Endometrial microvascular endothelial cells (primary cell): ENCODE data around the gene CCNC. TPM values are rescaled to one million over a fixed set of nuclear protein-coding genes. Genes with fewer than 3 reads are reported as not detected.
"Not testable (repeated sequence)": the region's sequence is repeated elsewhere in the genome, so short reads cannot be mapped to it uniquely, and the experiment has no call there.

Experiments used
- in situ Hi-C: cut with HindIII; loops from 2 replicates; pipeline ENCODE4 v1.10.0; 2017; ENCODE audit warnings: low sequenced_read_pairs, low pct_unique_long_range_greater_than_20kb; ENCODE audit errors: inconsistent ontology term
- total RNA-seq: library from RNA; depleted of rRNA; stranded (reverse); fragments of >200 nt; gene quantifications from one replicate; pipeline ENCODE4 v1.2.3, GENCODE V29; 2015; ENCODE audit errors: inconsistent ontology term

Gene CCNC
- total RNA-seq, 1 donor from 2014 or later = 90.8 TPM

DNA sequence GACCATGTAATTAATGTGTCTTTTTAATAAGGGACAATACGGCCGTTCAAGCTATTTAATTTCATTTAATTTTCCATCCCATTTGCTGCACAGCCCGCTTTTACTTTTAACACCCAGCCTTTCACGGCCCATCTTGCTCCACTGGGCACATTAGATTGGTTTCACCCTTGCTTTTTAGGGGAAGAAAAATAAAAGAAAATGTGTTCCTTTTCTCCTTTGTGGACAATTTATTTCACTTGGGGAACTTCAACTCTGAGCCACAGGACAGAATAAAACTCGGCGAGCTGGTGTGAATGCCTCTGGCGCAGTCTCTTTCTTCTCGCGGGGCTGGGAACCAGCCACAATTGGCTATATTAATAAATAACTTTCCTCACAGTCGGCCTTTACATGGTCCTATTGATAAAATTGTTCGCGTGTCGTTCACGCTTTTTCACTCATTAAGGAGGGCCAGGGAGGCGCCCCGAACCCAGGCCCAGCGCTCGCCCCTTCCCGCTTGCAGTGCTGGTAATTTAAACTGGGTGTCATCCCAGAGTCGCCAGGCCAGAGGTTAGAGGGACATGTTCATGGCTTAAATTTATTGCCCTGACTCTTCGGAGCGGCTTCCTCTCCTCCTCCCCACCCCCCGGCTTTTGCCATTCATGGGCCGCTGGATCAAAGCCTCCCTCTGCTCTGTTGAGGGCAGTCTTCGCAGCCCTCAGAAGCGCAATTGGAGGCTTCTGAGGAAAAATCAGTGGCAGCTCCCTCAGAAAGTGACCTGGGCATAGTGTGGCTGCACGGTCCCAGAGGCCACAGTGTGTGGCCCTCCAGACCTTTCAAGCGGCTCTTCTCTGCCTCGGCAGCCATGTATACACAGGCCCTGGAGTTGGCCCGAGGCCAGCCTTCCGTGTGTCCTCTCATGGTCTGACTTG lies 36.0 kb upstream of the CCNC start:
- in situ Hi-C loops = no loop called here

DNA sequence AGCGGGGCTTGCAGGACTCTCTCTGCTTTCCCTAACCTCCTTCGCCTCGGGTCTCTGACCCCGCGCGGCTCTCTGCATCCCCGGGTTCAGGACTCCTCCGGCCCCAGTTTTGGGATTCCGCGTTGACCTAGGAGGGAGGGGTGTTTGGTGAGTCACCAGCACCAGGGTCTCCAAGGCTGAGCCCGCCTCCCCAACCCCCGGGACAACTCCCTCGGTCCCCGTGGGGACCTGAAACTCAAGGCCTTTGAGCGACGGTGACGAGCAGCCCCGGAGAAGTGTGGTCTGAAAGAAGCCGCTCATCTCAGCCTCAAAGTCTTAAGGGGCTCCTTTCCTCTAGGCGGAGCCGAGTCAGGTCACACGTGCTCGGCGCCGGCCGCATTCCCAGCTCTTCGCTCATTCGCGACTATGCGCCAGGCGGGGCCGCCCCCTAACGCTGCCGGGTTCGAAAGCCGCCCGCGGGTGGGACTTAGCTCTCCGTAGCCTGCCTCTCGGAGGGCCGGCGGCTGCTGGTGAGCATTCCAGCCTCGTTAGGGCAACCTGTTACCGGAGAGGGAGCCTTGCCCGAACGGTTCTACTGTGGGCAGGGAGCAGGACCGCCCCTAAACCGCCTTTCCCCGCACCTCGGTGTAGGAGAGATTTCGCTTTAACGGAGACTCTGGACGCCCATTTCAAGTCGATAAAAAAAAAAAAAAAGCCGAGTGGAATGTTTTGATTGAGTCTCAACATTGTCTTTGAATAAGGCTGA lies 35.1 kb upstream of the CCNC start:
- in situ Hi-C loops = no loop called here

- in situ Hi-C loops = no loop called here
Measured at GRCh38 chr6:99602520-99603420, 34.3 kb upstream of the CCNC start.

DNA sequence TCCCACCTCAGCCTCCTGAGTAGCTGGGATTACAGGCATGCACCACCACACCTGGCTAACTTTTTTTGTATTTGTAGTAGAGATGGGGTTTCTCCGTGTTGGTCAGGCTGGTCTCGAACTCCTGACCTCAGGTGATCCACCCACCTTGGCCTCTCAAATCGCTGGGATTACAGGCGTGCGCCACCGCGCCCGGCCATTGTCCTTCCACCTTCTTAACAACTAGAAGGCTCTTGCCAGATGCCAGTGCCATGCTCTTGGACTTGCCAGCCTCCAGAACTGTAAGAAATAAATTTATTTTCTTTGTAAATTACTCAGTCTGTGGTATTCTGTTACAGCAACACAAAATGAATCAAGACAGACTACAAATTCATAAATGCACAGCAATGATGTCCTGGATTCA lies 26.2 kb upstream of the CCNC start:
- in situ Hi-C loops = not testable (repeated sequence)

GRCh38 chr6:99592900-99593299 lies 24.4 kb upstream of the CCNC start:
- in situ Hi-C loops = no loop called here

DNA sequence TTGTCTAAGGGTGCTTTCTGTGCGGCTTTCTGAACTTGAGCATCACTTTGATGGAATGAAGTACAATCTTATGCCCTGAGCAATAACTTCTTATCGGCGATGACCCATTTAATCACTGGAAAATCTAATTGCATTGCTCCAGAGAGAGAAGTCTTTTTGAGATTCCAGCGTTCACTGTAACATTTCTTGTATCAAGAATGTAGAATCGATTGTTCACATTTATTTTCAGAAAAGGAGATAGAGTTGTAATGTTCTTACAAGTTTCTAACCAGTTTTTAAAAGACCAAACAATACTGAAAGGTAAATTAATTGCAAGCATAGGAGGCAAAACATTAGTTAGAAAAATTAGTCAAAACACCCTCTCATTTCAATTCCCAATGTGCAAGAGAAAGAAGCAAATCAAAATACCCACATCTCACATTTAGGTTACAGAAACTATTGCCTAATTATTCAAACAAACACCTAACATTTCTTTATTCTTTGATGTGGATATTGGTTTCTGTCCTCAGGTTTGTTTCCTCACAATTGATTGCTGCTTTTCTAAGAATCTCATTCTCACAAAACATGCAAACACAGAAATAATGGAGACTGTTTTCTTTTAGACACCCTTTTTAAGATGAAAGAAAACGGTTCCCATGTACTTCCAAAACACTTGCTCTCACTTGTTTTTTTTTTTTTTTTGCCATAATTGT lies 23.4 kb upstream of the CCNC start:
- in situ Hi-C loops = no loop called here

- in situ Hi-C loops = no loop called here
Measured at GRCh38 chr6:99590728-99591672, 22.5 kb upstream of the CCNC start.

DNA sequence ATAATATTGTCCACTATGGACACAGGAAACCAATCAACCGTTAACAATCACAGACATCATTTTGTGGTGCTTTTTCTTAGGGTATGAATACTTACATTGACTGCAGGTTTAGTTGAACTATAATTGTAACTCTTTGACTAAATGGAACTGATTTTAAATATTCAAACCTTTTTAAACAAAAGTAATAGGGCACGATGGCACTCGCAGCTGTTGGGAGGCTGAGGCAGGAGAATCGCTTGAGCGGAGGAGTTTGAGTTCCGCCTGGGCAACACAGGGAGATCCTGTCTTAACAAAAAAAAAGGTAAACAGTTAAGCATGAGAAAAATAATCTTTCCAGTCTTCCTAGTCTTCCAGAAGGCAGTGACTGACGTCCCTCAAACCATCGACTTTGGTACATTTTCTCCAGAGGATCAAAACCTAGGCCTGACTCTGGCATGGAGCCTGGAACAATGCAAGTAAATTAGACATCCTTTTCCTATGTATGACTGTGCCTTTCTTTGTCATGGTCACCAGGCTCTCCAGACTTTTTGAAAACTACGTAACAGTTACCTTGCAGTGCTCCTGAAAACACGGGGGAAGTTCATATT lies 21.5 kb upstream of the CCNC start:
- in situ Hi-C loops = no loop called here

- in situ Hi-C loops = no loop called here
Measured at GRCh38 chr6:99589290-99589672, 20.8 kb upstream of the CCNC start.

DNA sequence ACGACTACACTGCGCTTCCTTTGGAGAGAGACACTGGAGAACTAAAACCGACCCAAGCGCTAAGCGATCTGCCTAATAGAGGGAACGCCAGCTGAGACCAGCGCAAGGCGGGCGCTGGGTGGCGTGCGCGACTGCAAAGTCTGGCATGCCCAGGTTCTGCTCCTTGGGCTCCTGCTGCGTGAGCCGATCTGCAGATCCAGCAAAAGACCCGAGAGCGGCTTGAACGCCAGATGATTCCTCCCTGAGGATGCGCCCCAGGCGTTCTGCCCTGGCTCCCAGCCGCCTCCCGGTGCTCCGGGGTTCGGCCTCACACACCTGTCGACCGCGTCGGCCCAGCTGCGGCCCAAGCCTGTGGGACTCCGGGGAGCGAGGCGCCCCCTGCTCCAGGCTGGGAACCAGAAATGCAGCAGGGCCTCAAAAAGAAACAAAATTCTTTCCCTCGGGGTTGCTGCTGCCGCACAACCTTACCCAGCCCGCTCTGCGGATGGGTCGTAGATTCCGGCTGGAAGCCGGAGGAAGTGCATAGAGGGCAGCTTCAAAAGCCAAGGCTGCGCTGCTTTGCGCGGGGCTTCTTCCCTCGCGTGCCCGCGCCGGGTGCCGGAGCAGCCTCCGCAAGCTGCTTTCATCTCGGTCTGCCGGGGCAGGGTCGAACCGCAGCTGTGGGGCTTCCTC lies 20.3 kb upstream of the CCNC start:
- in situ Hi-C loops = no loop called here

- in situ Hi-C loops = no loop called here
Measured at GRCh38 chr6:99587792-99588191, 19.3 kb upstream of the CCNC start.

DNA sequence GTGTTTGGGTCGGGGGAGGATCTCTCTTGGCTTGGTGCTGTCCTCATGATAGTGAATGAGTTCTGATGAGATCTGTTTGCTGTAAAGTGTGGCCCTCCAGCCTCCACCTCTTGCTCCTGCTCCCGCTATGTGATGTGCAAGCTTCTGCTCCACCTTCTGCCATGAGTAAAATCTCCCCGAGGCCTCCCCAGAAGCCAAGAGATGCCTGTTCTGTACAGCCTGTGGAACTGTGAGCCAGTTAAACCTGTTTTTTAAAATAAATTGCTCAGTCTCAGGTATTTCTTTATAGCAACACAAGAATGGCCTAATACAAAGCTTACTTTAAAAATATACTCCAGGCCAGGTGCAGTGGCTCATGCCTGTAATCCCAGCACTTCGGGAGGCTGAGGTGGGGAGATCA lies 11.3 kb upstream of the CCNC start:
- in situ Hi-C loops = no loop called here

- in situ Hi-C loops = no loop called here
Measured at GRCh38 chr6:99575544-99576227, 7.2 kb upstream of the CCNC start.

DNA sequence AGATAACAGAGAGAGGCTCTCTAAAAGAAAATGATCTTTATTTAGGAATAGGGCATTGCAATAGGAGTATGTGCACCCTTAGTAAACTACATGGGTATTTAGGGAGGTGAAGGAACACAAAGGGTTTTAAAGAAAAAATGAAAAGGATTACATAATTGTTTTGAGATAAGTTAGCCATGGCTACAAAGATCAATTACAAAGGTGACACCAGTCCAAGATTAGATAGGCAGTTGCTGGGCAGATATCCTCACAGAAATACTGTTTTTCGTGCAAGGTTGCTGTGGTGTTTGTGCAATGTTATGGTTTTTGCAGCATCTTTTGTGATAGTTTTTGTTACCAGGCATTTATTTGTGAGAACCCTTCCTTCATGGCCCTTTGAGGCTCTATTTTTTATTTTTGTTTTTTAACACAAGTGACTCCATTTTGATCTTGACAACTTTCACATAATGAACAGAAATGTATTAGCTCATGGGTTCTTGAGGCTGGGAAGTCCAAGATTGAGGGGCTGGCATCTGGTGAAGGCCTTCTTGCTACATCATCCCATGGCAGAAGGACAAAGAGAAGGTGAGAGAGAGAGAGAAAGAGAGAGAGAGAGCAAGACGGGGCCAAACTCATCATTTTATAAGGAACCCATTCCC lies 5.6 kb upstream of the CCNC start:
- in situ Hi-C loops = no loop called here

DNA sequence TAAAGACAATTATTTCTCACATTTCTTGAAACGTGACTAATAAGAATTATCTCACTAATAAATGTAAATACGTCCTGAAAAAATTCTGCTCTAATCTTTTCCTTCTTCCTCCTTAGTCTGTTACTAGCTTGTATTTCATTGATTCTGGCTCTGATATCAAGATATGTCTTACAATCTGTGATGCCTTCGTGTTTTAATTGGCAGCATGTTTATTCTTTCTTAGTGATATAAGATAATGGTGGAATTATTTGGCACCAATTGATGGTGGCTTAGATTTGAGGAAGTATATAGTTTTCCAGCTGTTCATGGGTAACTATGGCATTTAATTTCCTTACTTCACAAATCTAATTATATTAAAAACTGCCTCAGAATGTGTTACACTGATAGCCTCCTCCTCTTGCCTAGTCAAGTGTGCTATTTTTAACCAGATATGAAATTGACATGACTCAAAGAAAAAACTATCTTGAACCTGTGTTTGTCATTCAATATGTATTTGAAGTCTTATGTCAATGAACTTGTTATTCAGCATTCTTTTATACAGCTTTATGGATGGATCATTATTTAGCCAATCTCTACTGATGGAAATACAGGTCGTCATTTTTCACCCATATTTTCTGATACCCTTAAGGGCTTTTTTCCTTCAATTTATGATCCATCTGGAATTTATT lies 5.3 kb downstream of the CCNC start:
- in situ Hi-C loops = no loop called here
